HG02759 (cell line): ENCODE results near the gene COL26A1.
"Not testable (repeated sequence)": the region's sequence is repeated elsewhere in the genome, so short reads cannot be mapped to it uniquely, and the experiment has no call there.

Experiments used
- ATAC-seq: cut with Tn5 transposase; IDR thresholded peaks from one replicate; pipeline ENCODE4 v1.9.1; 2021; ENCODE audit warnings: mild to moderate bottlenecking, moderate library complexity; ENCODE audit not compliant: unreplicated experiment

The COL26A1 gene

DNA sequence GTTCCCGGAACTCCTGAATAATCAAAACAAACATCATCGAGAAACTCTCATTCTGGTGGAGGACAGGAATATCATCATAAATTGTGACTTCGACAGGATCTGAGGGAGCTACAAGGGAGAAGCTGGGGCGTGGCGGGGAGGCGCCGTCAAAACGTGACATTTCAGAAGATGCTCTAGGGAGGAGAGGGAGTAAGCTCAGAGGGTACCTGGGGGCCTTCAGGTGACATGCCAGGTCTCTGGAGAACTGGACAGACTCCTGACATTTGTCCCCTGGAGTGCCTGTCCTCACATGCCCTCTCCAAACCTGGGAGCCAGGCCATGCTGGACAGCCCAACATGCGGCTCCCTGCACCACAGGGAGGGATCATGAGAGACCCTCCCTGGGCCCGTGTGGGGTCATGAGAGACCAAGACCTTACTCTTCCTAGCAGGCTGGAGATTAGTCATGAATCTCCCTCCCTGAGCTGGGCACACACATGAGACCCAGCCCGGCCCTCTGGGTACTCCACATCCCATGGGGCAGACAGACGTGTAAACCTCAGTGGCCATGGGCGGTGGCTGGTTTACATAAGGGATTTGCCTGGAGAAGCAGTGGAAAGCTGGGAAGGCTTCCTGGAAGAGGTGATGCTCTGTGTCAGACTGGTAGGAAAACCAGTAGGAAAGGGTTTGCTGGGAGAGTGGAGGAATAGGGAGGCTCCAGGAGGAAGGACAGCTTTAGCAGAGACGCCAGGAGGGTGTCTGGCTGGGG, 185.4 kb downstream of the COL26A1 start:
- no peak for ATAC-seq

DNA sequence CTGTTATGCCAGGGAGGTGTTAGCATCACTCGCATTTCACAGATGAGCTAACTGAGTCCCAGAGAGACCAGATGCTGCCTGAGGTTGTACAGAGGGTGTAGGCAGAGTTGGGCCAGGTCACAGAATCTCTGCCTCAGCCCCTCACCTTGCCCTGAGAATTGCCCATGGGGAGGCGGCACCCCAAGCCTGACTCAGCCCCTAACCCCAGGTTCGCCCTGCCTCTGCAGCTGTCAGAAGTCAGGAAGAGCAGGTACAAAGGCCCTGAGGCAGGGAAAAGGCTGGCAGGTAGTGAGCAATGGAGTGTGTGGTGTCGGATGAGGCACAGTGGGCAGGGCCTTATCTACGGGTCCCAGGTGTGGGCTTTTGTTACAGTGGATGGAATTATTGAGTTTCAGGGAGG, 187.1 kb downstream of the COL26A1 start:
- ATAC-seq, result no peak

DNA sequence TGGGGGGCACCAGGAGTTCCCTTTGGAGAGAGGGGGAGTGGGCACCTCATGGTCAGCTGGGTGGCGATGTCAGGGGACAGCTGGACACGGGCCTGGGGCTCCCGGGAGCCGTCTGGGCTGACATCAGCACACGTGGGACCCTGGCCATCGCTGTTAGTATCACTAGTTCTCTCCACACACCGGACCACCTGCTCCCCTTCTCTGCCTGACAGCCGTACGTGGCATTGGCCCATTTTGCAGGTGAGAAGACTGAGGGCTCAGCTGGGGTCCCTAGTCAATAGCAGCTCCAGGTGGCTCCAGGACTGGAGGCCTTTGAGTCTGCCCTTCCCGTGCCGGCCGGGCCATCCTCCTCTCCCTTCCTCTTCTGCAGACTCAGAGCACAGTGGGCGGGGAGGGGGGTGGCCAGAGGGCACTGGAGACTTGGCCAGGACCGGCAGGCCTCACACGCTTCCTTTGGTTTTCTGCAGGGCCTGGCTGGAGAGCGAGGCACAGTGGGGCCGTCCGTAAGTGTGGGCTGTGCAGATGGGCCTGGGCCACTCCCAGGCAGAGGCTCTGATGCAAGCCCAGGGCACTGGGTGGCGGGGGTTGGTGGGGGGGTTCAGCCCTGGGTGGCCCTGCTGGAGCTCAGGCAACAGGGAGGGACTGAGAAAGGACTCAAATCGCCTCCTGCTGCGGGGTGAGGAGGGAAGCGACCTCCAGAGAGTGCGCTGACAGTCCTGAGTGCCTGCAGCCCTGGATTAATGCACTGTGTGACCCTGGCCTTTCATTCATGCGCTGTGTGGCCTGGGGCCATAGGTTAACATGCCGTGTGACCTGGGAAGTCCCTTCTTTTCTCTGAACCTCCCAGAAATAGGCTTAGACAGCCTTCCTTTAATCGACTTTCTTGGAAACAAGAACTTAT, 188.2 kb downstream of the COL26A1 start:
- no peak for ATAC-seq

DNA sequence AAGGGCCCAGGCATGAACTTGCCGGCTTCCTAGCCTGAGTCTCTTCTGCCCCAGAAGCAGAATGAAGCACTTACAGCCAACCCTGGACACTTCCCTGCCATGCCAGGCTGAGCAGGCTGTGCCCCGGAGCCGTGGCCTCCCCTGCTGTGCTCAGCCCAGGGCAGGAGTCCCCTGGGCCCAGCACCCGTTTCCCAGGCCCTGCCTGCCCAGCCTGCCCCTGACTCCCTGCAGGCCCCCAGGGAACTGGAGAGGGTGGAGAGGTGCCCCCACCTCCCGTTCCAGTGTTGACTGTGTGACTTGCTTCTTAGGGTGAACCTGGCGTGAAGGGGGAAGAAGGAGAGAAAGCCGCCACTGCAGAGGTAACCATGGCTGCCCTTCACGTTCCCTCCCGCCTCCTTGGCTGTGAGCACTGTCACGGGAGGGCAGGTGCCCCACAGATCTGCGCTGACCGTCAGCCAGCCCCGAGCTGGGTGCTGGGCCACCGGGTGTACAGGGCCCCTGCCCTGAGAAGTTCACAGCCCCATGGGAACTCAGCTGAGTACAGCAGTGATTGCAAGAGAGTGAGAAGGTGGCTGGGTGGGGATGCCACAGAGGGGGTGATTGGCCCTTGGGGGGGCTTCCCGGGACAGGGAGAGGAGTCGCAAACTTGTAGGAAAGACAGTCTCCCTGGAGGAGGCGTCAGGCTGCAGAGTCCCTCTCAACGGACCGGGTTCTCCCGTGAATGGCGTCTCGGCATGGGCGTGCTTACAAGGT, 190.5 kb downstream of the COL26A1 start:
- no peak for ATAC-seq

DNA sequence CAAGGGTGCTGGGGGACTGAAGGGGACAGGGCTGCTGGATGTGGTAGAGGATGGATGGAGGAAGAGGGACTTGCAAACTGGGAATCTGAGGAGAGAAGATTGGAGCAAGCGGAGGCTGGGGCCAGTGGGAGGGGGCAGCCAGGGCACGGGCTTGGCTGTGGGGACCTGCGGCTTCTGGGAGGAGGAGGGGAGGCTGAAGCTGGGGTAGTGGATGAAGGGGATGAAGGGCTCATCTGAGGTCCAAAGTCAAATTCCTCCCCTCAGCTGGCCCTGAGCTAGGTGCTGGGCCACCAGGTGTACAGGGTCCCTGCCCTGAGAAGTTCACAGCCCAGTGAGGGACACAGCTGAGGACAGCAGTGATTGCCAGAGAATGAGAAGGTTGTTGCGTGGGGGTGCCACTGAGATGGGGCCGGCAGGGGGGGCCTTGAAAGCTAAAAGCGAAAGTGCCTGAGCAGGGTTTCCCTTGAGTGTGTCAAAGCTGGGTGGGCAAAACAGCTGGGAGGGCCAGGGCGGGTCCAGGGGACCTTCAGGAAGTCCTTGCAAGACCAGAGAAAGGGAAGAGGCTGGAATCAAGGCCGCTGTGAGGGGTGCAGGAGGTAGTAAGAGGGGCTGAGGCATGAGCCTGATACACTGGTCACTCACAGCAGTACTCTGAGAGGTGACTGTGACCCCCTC, 191.2 kb downstream of the COL26A1 start:
- no peak for ATAC-seq

DNA sequence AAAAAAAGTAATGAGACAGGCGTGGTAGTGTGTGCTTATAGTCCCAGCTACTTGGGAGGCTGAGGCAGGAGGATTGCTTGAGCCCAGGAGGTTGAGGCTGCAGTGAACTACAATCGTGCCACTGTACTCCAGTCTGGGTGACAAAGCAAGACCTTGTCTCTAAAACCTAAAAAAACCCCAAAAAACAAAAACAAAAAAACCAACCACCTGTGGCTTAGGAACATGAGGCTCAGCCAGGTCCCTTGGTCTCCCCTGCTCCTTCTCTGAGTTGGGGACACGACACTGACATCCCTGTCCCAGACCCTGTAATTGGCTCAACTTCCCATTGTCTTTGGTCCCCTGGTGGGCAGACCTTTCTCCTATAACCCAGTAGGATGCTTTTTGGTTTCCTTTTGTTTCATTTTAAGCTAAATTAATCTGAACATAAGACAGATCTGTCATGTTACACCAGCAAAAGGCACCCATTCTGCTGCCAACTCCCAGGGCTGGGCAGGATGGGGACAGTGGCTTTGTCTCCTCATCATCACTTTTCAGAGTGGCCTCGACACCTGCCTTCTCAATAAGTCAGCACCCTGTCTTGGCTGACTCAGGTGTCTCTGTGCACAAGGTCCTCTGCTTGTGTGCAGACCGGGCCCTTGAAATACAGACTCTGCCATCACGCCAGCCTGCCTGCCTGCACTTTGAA, 192.1 kb downstream of the COL26A1 start:
- ATAC-seq, result no peak

DNA sequence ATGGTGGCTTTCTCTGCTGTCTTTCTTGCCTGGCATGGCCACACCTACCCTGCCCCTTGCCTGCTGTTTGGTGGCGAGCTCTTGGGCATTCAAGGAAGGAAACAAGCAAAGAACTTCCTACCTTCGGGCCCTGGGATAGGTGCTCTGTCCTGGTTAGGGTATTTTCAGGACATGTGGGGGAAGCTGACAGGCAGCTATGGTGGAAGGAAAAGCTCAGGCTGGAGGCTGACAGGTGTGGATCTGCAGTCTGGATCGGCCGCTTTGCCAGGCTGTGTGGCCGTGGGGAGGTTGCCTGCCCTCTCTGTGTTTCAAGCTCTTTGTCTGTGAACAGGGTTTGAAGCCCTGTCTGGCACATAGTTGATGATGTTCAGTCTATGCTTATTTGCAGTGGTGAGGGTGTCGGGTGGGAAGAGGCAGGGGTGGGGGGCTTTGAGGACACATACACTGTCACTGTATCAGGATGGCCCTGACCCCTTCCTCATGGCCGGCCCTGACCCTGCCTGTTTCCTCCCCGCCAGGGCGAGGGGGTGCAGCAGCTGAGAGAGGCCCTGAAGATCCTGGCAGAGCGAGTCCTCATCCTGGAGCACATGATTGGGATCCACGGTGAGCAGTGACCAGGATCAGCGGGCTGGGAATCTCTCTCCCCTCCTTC, 192.7 kb downstream of the COL26A1 start:
- ATAC-seq, result no peak

DNA sequence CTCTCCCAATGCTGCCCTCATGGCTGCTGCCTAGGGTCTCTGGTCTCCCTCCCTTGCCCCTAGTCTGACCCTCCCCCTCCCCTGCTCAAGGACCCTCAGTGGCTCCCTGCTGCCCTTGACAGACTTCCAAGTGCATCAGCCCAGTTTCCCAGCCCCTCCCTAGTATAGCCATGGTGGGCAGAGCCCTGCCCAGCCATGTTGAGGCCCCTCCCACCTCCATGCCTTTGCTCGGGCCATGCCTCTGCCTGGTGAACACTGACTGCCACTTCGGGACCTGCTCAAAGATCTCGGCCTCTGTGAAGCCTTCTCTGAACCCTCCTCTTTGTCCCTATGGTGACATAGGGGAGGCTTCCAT, 193.2 kb downstream of the COL26A1 start:
- no peak for ATAC-seq

DNA sequence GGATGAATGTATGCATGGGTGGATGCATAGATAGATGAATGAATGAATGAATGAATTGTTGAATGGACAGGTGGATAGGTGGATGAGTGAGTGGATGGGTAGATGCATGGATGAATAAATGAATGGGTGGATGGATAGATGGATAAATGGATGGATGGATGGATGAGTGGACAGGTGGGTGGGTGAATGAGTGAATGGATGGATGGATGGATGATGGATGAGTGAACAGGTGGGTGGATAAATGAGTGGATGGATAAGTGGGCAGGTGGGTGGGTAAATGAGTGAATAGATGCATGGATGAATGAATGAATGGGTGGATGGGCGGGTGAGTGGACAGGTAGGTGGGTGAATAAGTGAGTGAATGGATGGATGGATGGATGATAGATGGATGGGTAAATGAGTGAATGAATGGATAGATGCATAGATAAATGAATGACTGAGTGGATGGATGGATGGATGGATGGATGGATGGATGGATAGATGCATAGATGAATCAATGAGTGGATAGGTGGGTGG, 193.8 kb downstream of the COL26A1 start:
- no peak for ATAC-seq

DNA sequence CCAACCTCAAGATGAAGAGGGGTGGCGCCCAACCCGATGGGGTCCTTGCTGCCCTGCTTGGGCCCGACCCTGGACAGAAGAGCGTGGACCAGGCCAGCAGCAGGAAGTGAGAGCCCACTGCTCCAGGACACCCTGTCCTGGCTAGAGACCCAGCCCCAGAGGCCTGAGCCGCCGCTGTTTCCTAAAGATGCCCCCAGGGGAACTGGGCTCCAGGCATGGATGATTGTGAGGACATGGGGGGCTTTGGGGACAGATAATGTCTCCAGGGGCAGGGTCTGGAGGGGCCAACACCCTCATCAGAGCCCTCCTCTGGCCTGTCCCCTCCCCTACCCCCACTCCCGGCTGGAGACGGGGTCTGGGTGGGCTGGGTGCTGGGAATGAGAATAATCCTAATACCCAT, 194.7 kb downstream of the COL26A1 start:
- ATAC-seq, result no peak

DNA sequence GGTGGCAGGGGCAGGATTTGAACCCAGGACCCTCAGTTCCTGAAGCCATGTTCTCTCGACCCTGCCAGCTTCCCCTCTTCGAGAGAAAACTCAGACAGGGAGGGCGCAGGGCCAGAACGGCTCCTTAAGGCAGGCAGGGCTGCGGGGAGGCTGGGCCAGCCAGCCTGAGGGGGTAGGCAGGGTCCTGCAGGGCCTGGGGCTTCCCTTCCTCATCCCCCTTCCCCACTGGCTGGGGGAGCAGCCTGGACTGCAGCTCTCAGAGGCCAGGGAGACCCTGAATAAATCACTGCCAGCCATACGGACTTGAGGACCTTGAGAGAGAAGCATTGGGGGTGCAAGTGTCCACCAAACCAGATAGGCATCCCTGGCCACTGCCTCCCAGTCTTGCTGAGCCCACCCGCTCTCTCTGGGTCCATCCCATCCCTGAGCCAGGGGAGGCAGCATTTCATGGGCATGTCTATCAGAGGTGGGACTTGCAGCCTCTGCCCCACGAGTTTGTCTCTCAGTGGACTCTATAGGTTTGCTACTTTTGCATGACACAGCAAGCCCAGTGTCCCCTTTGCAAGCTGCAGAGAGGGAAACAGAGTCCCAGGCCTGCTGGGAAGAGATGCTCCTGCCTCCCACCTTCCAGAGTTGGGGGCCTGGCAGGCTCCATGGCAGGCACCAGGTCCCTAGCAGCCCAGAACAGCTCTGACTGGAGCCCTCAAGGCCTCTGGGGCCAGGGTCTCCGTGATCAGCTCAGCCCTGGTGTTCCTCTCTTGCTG, 195.5 kb downstream of the COL26A1 start:
- ATAC-seq, result no peak

DNA sequence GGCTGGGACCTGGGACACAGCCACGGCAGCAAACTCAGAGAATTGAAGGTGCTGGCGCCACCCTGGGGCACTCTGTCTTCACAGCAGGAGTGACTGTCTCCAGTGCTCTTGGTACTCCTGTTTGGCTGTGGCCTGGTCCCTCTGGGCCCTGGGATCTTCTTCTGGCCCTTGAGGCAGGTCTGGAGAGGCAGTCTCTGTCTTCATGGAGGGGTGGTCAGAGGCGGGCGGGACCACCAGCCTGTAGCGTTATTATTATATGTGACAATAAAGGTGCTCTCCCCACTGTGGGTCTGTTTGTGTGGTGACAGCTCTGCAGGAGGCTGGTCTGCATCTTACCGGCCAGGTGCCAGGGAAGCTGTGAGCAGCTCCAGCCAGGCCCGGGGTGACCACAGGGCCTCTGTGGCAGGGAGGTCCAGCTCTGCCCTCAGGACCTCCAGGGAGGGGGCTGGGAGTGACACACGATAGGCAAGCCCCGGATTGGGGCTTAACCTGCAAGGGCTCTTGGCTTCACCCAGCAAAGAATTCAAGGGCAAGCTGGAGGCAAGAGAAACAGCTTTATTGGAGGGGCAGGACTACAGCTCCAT, 196.2 kb downstream of the COL26A1 start:
- no peak for ATAC-seq

DNA sequence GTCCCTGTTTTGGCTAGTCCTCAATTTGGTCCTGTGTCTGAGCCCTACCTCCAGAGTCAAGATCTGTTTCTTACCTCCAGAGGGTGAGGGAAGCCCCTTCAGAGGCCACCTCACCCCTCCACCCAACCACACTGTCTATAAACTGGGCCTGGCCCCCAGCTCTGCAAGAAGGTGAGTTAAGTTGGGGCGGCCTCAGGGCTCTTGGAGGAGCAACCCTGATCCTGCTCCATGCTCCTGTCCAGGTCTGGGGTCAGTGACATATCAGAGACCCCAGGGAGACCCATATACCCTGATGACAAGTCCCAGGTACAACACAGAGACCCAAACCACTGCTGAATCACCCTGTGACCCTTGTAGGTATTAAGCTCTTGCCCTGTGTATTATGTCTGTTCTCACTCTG, 196.9 kb downstream of the COL26A1 start:
- no peak for ATAC-seq

DNA sequence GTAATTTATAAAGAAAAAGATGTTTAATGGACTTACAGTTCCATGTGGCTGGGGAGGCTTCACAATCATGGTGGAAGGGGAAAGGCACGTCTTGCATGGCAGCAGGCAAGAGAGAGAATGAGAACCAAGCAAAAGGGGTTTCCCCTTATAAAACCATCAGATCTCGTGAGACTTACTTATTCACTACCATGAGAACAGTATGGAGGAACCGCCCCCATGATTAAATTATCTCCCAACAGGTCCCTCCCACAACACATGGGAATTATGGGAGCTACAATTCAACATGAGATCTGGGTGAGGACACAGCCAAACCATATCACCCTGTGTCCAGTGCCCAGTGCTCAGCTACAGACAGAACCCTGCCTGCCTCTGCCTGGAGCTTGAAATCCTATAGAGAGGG, 197.3 kb downstream of the COL26A1 start:
- ATAC-seq, result not testable (repeated sequence)

DNA sequence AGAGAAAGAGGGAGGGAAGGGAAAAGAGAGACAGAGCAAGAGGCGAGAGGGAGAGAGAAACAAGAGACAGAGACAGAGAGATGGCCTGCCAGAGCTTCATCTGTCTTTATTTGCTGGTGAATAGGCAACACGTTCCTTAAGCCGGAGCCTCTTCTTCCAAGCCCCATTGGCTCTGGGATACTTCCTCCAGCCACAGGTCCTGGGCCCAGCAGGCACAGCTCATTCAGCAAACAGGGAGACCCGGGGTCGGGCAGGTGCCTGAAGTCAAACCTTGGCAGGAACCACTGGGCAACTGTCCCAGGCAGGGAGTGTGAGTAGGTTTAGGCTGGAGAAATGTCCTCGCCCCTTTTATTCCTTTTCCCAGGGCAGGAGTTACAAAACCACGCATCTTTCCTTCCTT, 198.2 kb downstream of the COL26A1 start:
- no peak for ATAC-seq

DNA sequence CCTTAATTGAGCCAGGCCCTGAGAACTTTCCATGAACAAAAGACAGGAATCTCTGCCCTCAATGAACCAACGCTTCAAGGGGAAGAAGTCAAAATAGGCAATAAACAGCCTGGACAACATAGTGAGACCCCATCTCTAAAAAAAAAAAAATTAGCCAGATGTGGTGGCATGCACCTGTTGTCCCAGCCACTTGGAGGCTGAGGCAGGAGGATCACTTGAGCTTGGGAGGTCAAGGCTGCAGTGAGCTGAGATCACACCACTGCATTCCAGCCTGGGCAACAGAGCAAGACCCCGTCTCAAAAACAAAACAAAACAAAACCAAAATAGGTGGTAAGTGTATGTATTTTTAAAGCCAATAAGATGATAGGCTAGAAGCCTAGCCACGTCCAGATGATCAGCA, 198.6 kb downstream of the COL26A1 start:
- ATAC-seq, result not testable (repeated sequence)

DNA sequence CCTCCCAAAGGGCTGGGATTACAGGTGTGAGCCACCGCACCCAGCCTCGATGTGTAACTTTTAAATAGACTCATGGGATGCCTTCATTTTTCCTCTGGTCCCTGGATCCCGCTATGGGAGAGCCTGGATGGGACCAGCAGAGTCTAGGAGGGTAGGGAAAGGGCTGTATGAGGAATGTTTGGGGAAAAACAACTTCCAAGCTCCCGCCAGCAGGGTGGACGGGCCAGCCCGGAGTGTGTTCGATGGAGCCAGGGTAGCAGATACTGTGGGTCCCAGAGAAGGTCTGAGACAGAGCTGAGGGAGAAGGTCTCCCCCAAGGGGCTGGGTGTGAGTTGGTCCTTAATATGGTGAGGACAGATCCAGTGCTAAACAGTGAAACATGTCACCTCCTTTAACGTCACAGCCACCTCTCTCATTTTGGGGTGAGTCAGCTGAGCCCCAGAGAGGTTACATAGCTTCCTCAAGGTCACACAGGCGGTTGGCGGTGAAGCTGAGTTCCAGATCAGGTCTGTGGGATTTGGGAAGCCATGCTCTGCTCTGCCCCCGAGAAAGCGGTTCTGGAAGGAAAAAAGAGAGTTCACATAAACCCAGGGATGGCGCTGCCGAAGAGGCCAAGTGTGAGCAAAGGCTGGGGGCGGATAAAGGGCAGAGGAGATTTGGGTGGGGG, 200.0 kb downstream of the COL26A1 start:
- no peak for ATAC-seq
